Right forelimb (tissue), 1 donor: ENCODE data around the gene MAP7.
"Not testable (repeated sequence)": the region's sequence is repeated elsewhere in the genome, so short reads cannot be mapped to it uniquely, and the experiment has no call there.

Source experiments
- DNase-seq: peaks from one replicate; pipeline ENCODE4 v3.0.0-alpha.2; 2018

MAP7 gene

DNA sequence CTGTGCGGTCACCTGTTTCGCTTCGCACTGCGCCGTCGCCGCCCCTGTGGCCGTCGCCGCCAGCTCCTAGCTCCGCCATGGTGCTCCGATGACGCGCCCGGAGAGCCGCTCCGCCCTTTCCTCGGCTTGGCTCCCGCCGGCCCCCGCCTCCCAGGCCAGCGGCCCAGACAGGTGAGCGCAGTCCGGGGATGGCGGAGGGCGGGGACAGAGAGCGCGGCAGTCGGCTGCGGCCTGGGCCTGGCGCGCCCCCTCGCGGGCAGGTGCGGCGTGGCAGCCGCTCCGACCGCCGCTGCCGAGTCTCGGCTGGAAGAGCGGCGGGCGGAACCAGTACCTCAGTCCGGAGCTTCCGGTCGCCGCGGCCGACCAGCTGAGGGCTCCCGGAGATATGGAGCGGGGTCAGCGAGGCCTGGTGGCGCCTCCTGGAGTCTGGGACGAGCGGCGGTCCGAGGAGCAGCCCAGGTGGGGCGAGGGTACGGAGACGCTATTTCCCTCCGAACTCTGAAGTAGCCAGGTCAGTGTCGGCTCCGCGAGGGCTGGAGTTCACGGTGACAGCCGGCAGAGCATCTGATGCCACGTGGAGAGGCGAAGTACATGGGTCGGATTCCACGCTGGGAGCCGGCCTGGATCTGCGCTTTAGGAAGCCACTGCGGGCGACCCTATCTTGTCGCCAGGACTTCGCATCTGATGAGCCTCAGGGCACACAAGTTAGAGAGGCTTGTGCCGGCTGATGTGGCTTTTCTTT, at the start of gene MAP7:
MAP7 (minus strand) TSS at position 93 of the 742 bp plus-strand sequence; CDS start at position 79, 14 bp downstream.
- DNase-seq = peak; percentile 59

DNA sequence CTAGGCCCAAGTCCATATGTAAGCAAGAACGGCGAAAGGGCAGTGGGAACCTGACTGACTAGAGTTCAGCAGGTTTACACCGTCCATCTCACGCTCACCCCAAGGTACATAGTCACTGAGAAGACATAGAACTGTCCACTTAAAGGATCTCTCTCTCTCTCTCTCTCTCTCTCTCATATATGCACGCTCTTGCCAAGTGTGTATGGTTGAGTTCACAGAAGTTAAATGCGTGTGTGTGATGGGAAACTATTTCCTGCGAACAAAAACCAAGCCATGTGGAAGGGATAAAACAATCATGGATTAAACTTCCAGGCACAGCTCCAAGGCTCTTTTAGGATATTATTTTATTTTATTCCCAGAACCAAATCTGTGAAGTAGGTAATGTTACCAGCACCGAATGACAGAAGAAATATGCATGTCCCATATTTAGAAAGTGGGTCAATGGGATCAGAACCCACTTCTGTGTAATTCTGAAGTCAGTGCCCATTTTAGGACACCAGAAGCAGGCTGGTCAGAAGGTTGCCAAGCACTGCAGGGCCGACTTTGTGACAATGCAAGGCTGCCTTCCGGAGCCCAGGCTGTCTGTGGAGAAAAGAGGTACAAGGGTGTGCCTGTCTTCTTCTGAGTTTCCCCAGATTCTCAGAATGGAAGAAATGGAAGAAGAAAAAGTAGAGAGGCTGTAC, 49.2 kb upstream of the MAP7 start:
- no peak for DNase-seq

GRCh38 chr6:136598048-136598447, 47.8 kb upstream of the MAP7 start:
- DNase-seq = no peak

DNA sequence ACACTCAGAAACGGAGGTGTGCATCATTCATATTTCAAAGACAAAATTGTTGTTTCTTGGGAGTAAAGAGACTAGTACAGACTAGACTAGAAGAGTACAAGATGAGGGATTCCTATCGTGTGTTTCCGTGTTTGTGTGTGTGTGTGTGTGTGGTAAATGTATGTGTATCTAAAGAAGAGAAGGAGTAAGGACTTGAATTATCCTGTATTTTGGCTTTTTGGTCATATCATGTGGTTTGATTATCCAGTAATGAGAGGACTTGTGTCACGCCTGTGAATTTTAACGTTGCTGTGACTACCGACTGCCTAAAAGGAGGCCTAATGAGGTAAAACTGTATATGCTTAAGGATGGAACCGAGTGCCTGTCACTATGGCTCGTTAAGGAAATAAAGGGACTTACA, 44.4 kb upstream of the MAP7 start:
- DNase-seq = no peak

DNA sequence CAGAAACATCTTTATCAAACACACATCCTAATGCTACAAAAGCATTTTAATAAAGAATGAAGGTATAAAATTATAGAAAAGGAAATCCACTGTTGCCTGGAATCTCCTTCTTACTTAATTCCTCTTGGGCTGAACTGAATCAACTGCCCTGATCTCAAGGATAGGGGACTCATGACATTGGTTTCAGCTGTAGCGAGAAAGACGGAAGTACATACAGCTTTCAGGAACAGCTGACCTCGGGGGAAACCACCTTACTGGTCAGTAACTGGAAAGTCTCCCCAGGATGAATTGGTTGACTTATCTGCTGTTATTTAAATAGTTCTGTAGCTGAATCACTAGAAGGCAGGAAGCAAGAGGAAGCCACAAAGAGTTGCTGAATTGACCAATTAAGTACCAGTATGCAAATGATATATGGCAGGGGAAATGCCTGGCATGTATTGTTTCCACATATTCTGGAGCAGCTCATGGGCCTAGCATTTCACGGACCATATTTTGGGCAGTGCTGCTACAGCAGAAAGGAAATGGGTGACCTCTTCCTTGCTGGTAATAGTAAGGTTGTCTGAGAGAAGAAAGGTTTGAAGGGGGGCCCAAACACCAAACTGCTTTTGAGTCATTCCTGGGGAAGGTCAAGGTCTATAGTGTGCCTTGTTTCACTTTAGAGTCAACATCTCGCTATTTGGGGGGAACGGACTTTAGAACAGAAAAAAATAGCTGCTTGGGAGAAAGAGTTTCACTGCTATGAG, 43.7 kb upstream of the MAP7 start:
- no peak for DNase-seq

GRCh38 chr6:136592930-136593673, 42.9 kb upstream of the MAP7 start:
- DNase-seq = no peak

GRCh38 chr6:136591617-136592016, 41.4 kb upstream of the MAP7 start:
- no peak for DNase-seq

GRCh38 chr6:136590846-136591245, 40.6 kb upstream of the MAP7 start:
- DNase-seq = not testable (repeated sequence)

DNA sequence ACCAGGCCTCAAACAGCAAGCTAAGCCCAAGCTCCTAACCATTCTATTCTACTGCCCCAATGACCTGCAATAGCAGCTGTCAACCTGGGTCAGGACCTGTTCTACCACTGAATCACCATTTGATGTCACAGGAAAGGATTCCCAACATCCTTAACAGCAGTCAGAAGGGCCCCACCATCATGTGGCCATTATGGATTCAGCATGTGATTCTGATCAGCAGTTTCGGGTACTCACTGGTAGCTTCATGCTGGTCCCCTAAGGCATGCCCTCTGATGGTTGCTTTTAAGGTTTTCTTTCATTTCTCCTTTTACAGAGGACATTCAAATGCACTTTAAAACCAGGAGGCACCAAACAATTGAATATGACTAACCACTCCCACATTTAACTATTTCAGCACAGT, 37.3 kb upstream of the MAP7 start:
- DNase-seq = no peak

- DNase-seq = no peak
Measured at GRCh38 chr6:136586295-136586694, 36.1 kb upstream of the MAP7 start.

DNA sequence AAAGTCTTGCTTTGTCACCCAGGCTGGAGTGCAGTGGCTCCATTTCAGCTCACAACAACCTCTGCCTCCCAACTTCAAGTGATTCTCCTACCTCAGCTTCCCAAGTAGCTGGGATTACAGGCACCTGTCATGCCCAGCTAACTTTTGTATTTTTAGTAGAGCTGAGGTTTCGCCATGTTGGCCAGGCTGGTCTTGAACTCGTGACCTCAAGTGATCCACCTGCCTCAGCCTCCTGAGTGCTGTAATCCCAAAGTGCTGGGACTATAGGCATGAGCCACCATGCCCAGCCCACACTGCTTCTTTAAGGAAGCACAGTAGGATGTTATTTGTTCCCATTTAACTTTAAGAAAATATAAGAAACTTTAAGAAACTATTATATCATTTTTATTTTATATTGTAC, 35.3 kb upstream of the MAP7 start:
- DNase-seq = not testable (repeated sequence)

- DNase-seq = not testable (repeated sequence)
Measured at GRCh38 chr6:136584290-136584689, 34.1 kb upstream of the MAP7 start.

DNA sequence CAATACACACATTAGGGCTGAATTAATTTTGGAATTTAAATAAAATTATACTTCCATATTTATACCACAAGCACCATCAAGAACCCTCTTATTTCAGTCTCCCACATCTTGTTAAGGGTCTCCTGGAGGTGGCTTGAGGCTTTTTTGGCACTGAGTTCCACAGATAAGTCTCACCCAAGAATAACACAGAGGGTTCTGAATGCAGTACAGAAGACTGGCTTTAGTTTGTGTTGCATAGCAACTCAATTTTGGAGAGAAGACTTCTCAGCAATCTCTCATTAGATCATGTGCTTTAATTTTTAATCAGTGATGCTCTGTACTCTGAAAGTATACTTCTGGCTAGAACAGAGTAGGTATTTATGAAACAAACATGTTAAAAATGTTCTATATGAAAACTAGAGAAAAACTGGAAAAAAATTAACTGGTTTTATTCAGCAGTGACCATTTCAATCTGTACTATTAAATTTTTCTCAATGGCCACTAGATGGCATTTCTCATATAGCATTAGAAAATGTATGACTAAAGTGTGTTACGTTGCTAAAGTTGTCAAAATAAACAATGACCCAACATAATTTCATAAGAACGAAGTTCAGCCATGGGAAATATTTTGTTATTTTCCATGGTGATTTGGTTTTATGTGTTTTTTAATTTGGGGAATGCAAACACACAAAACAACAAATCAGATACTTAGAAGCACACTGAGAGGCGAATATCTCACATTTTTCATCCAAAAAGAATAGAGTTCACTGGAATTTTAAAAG, 32.7 kb upstream of the MAP7 start:
- no peak for DNase-seq

DNA sequence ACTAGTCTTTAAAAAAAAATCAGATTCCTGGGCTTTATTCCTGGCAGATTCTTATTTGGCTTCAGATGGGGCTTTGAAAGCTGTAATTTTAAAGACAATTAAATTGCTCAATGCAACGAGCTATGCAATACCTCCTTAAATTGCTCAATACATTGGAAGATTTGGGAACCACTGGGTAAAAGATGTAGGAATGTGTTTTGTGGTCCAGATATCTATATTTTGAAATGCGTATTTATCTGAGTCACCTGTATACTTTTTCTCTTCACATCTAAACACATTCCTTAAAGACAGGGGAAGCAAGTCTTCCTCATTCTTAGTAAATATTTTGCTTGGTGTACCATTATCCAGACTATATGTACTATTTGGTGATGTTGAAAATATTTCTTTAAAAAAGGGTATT, 29.6 kb upstream of the MAP7 start:
- no peak for DNase-seq

DNA sequence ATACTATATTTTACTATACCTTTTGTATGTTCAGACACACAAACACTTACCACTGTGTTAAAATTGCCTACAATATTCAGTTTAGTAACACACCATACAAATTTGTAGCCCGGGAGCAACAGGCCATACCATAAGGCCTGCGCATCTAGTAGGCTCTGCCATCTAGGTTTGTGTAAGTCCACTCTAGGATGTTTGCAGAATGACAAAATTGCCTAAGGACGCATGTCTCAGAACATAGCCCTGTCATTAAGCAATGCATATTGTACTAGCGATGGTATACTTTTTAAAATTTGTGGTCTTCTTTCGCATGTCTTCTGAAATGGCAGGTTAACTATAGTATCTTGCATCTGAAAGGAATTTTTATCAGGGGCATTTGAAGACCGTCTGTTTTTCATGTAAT, 26.6 kb upstream of the MAP7 start:
- no peak for DNase-seq

GRCh38 chr6:136571496-136571895, 21.3 kb upstream of the MAP7 start:
- no peak for DNase-seq

- DNase-seq = no peak
Measured at GRCh38 chr6:136571065-136571464, 20.8 kb upstream of the MAP7 start.

DNA sequence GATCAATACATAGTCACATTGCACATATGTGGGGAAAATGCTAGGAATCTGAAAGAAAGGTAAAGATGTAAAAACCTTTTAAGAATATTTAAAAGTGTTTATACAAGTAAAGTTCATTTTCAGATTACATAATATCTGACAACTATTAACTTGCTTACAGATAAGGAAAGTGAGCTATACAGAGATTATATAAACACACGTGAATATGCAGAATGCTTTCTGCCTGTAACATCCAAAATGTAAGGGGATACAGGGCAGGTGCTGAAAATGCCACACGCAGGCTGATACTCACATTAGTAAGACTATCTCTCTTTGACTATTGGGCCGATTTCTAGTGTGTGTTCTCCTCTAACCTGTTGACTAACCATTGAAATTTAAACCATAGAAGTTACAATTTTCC, 17.9 kb upstream of the MAP7 start:
- DNase-seq = no peak

DNA sequence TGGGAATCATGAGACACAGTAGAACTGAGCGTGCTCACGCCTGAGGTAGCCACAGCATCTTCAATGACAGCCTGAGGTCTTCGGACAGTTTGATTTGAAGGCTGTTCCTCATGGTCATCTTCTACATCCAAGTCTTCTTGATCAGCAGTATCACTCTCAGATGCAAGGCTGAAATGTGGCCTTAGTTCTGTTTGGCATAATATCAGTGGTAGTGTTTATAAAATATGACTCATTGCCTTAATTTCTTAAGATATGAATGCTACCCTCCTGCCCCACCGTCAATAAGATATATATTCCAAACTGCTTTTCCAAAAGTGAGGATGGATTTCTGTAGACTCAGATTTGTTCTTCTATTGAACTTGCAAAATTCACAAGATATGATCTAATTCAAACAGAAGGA, 17.5 kb upstream of the MAP7 start:
- no peak for DNase-seq

DNA sequence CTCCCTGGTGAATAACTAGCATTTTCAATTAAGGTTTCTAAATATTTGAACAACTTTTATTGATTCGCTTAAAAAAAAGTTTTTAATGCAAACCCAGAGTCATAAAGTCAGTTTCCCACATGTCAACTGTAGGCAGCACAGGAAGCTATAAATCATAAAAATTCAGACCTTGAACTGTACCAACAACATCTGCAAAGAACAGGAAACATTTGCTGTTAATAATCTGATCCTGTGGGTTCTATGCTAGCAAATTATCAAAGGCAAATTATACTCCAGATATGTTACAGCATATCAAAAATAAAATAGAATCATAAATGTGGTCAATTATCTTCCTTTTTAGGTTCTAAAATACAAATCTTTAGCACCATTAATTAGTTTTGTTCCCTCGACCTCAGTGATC, 16.6 kb upstream of the MAP7 start:
- DNase-seq = no peak

GRCh38 chr6:136566007-136566487, 15.8 kb upstream of the MAP7 start:
- DNase-seq = no peak

DNA sequence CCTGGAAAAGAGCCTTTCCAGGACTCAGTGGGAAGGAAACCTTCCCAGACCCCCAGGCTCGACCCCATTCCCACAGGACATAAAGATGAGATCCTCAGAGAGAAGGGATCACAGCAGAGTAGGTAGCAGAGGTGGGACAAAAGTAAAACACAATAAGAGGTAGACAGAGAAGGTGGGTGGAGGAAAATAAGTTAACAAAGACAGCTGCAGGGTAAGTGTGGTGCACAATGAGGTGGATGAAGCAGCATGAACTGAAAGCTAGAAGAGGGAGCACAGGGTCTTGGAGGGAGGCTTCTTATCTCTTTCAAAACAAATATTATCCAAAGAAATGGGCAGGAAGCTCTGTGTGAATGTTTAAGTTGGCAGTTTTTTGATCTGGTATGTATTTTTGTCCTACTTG, 14.0 kb upstream of the MAP7 start:
- DNase-seq = no peak
